Trophoblast cell (in vitro differentiated cells and primary cell): Measurements from ENCODE around the gene CASP5.
"Not testable (repeated sequence)": the region's sequence is repeated elsewhere in the genome, so short reads cannot be mapped to it uniquely, and the experiment has no call there.

Experiments used
- DNase-seq, 2 donors: peaks; one replicate each; pipeline ENCODE4 v3.0.0-alpha.2; 2016
- H2AFZ ChIP-seq: 2 replicates; pipeline ENCODE4 v1.6.1; 2013; ENCODE audit warnings: low read length, moderate library complexity, mild to moderate bottlenecking; ENCODE audit not compliant: insufficient read depth, poor library complexity
- H2AK5ac ChIP-seq: 2 replicates; pipeline ENCODE4 v1.6.1; 2013; ENCODE audit warnings: mild to moderate bottlenecking, low read length
- H2BK120ac ChIP-seq: 2 replicates; pipeline ENCODE4 v1.6.1; 2013; ENCODE audit warnings: low read length, mild to moderate bottlenecking, moderate library complexity; ENCODE audit not compliant: insufficient read depth, poor library complexity
- H2BK12ac ChIP-seq: 2 replicates; pipeline ENCODE4 v1.6.1; 2013; ENCODE audit warnings: mild to moderate bottlenecking, low read length, moderate library complexity
- H2BK5ac ChIP-seq: 2 replicates; pipeline ENCODE4 v1.6.1; 2013; ENCODE audit warnings: low read length, low read depth, moderate library complexity, mild to moderate bottlenecking; ENCODE audit not compliant: poor library complexity
- H3K14ac ChIP-seq: 2 replicates; pipeline ENCODE4 v1.6.1; 2013; ENCODE audit warnings: mild to moderate bottlenecking, low read length
- H3K18ac ChIP-seq: 2 replicates; pipeline ENCODE4 v1.6.1; 2013; ENCODE audit warnings: mild to moderate bottlenecking, low read length
- H3K23ac ChIP-seq: 2 replicates; pipeline ENCODE4 v1.6.1; 2013; ENCODE audit warnings: low read length
- H3K27ac ChIP-seq: 2 replicates; pipeline ENCODE4 v1.5.1; 2013; ENCODE audit warnings: low read depth, mild to moderate bottlenecking, inconsistent platforms, low read length, moderate library complexity
- H3K27me3 ChIP-seq: 2 replicates; pipeline ENCODE4 v1.6.1; 2013; ENCODE audit warnings: inconsistent platforms, mild to moderate bottlenecking, low read length, moderate library complexity; ENCODE audit not compliant: insufficient read depth
- H3K36me3 ChIP-seq, 2 experiments: 1 replicate in 1 of 2; 2 replicates in 1 of 2; pipeline ENCODE4 v1.6.1; 2013; ENCODE audit warnings: low read length in 2 of 2, mild to moderate bottlenecking in 2 of 2, moderate library complexity in 1 of 2; ENCODE audit not compliant: insufficient read depth in 2 of 2, control insufficient read depth in 1 of 2
- H3K4ac ChIP-seq: 2 replicates; pipeline ENCODE4 v1.6.1; 2013; ENCODE audit warnings: low read depth, mild to moderate bottlenecking, low read length, moderate library complexity
- H3K4me1 ChIP-seq, 2 experiments: 1 replicate in 1 of 2; 2 replicates in 1 of 2; pipeline ENCODE4 v1.6.1; 2013; ENCODE audit warnings: low read length in 2 of 2, mild to moderate bottlenecking in 2 of 2, moderate library complexity in 1 of 2; ENCODE audit not compliant: insufficient read depth in 2 of 2, control insufficient read depth in 1 of 2
- H3K4me2 ChIP-seq: 2 replicates; pipeline ENCODE4 v1.6.1; 2013; ENCODE audit warnings: inconsistent platforms, mild to moderate bottlenecking, low read length, moderate library complexity
- H3K4me3 ChIP-seq: 2 replicates; pipeline ENCODE4 v1.5.1; 2013; ENCODE audit warnings: mild to moderate bottlenecking, low read depth, low read length, inconsistent platforms
- H3K79me1 ChIP-seq: one replicate; pipeline ENCODE4 v1.6.1; 2013; ENCODE audit warnings: low read length
- H3K79me2 ChIP-seq: 2 replicates; pipeline ENCODE4 v1.6.1; 2013; ENCODE audit warnings: low read length, mild to moderate bottlenecking; ENCODE audit not compliant: control insufficient read depth, insufficient read depth, poor library complexity
- H3K9ac ChIP-seq: 2 replicates; pipeline ENCODE4 v1.6.1; 2013; ENCODE audit warnings: mild to moderate bottlenecking, low read length
- H3K9me3 ChIP-seq: 2 replicates; pipeline ENCODE4 v1.6.1; 2013; ENCODE audit warnings: low read depth, mild to moderate bottlenecking, control low read depth, inconsistent platforms, low read length; ENCODE audit not compliant: insufficient read depth
- H4K12ac ChIP-seq: 2 replicates; pipeline ENCODE4 v1.6.1; 2013; ENCODE audit warnings: low read depth, mild to moderate bottlenecking, low read length, moderate library complexity
- H4K8ac ChIP-seq: 2 replicates; pipeline ENCODE4 v1.6.1; 2013; ENCODE audit warnings: low read depth, mild to moderate bottlenecking, low read length, moderate library complexity
- H4K91ac ChIP-seq: one replicate; pipeline ENCODE4 v1.6.1; 2013; ENCODE audit warnings: low read depth, mild to moderate bottlenecking, low read length, moderate library complexity
- WGBS: extraction: QIAGEN DNeasy Blood & Tissue Kit; methylation state at CpG from one replicate; pipeline ENCODE4 v1.1.7; 2013; ENCODE audit warnings: missing lambda C conversion rate; ENCODE audit not compliant: insufficient read length, insufficient coverage; ENCODE audit errors: extremely low coverage; 5-methylcytosine and 5-hydroxymethylcytosine counted together

CASP5 gene

DNA sequence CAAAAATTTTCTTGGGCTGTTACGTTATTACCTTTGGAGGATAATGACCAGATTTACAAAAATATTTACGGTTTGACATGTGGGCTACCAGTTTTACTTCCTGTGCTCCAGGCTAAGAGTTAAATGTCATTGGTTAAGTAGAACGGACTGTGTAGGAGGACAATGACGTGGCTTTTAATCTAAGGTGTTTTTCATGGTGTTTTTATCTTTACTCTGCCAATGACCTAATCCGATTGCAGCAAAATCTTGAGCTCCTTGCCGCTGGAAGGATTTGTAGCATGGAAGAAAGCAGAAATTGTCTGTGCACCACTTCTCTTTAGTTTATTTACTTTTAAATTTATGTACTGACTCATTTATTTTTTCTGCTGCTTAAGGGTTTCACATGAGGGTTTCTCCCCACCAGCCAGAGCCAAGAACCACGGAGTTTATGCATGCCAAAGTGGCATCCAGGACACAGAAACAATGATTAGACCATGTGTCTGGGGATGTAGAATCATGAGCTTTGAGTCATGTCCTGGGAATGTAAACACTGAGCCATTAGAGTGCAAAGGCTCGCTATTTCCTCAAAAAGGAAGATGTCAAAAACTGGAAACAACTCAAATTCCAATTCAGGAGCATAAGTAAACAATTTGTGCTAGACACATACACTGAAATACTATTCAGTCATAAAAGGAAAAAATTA is 24.1 kb upstream of the CASP5 start:
- Histone ChIP-seq H3K27ac (peak overlapping the region; percentile 72), H3K4me2 (no peak overlapping the region), H3K18ac (no peak overlapping the region), H3K36me3 (peaks cover 0 to 1% of the 10 kb centered on the region in 2 experiments), H4K91ac (no peak overlapping the region), H3K9ac (no peak overlapping the region), H4K8ac (no peak overlapping the region), H2BK5ac (no peak overlapping the region), H3K9me3 (no peaks in the 10 kb centered on the region), H3K23ac (no peak overlapping the region), H2AFZ (no peak overlapping the region), H3K14ac (no peak overlapping the region), H3K4me1 (no peaks in the 10 kb centered on the region), H3K4ac (no peak overlapping the region), H3K27me3 (no peaks in the 10 kb centered on the region), H3K4me3 (no peak overlapping the region), H4K12ac (no peak overlapping the region), H2BK120ac (no peak overlapping the region), H2AK5ac (no peak overlapping the region), H3K79me2 (no peaks in the 10 kb centered on the region), H2BK12ac (no peak overlapping the region), H3K79me1 (no peaks in the 10 kb centered on the region)
- WGBS: no CpG with 5 or more reads among the region's 8 CpGs
- DNase-seq: peak; percentile 23 to 60

DNA sequence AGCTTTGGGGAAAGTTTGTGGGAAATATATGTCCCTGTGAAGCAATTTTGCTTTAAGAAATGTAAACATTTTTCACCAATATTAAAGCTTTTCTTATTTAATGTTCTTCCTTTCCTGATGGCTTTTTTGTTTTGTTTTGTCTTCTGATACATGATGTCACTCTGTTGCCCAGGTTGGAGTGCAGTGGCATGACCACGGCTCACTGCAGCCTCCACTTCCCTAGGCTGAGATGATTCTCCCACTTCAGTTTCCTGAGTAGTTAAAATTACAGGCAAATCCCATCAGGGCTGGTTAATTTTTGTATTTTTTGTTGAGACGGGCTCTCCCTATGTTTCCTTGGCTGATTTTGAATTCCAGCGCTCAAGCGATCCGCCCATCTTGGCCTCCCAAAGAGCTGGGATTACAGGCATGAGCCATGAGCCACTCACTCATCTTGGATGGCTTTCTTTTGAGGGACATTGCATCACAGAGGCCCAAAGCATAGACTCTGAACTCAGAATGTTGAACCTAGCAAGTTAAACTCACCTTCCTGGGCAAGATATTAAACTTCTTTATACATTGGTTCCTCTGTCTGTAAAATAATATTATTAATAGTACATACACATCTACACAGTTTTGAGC is 22.8 kb upstream of the CASP5 start:
- Histone ChIP-seq H3K4me1 (peaks cover 0 to 2% of the 10 kb centered on the region in 2 experiments), H3K27me3 (no peaks in the 10 kb centered on the region), H2BK12ac (peak overlapping the region; percentile 49), H4K91ac (no peak overlapping the region), H4K8ac (no peak overlapping the region), H2AFZ (no peak overlapping the region), H3K4me2 (no peak overlapping the region), H3K9ac (no peak overlapping the region), H3K4me3 (no peak overlapping the region), H3K14ac (no peak overlapping the region), H3K79me1 (no peaks in the 10 kb centered on the region), H3K36me3 (peaks cover 0 to 1% of the 10 kb centered on the region in 2 experiments), H3K79me2 (no peaks in the 10 kb centered on the region), H2BK120ac (peak overlapping the region; percentile 60), H2AK5ac (no peak overlapping the region), H3K18ac (no peak overlapping the region), H3K27ac (no peak overlapping the region), H3K4ac (no peak overlapping the region), H2BK5ac (peak overlapping the region; percentile 40), H4K12ac (peak overlapping the region; percentile 43), H3K9me3 (no peaks in the 10 kb centered on the region), H3K23ac (no peak overlapping the region)
- DNase-seq: no peak
- WGBS: no CpG with 5 or more reads among the region's 5 CpGs

DNA sequence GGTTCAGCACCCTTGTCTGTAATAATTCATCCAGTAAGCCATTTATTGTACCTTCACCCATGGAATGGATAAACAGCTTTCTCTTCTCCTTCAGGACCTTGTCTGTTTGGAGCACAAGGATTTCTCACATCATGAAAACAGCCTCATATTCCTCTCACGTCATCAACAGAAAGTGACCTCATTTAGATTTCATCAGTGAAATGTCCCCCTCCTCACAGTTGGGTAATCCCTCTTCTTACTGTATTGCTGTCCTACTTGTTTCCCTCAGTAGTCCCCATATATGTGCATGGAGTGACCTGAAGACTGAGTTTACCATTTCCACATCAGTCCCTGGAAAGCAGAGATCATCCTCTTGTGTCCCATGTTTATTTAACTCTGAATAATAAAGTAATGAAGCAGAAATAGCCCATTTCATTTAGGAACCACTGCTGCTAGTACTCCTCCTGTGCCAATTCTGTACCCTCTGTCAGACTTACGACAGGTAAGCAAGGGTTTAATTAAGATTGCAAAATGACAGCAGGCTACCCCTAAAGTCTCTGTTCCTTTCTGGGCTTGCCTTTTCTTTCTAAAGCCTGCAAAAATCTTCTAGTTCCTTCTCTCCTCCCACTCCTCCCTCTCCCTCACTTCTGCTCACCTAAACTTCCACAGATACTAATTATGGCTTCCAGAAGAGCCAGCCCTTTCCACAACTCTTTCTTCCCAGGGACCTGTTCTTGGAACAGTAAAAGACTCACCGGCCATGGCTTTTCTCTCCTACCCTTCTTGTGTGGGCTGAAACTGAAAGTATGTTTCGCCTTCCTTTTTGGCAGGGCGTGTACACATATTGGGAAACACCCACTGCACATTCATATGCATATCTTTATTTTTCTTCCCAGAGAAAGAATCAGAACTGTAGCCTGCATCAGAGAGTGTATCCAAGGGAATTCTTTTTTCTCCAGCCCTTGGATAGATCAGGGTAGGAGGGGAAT is 21.9 kb upstream of the CASP5 start, which contains the start of gene CARD16:
CARD16 (minus strand) TSS at position 779 of the 968 bp plus-strand sequence; CDS start at position 741, 38 bp downstream.
- Histone ChIP-seq H2BK5ac (peak within 1 kb of the TSS; percentile 40), H2BK120ac (peak within 1 kb of the TSS; percentile 60), H4K12ac (peak within 1 kb of the TSS; percentile 43), H2BK12ac (peak within 1 kb of the TSS; percentile 49)
- H2AFZ ChIP-seq, H3K36me3 ChIP-seq, H3K27ac ChIP-seq, H3K27me3 ChIP-seq, H3K79me1 ChIP-seq, H4K8ac ChIP-seq, H3K23ac ChIP-seq, H3K18ac ChIP-seq, H3K4me1 ChIP-seq, H3K4me3 ChIP-seq, H2AK5ac ChIP-seq, H3K9ac ChIP-seq, H3K14ac ChIP-seq, H3K4ac ChIP-seq, H4K91ac ChIP-seq, H3K4me2 ChIP-seq, H3K9me3 ChIP-seq, H3K79me2 ChIP-seq: not testable (repeated sequence)
- WGBS: no CpG with 5 or more reads among the region's 5 CpGs
- peak; percentile 8 to 40 for DNase-seq

- Histone ChIP-seq H3K23ac (no peak overlapping the region), H4K91ac (no peak overlapping the region), H2AK5ac (no peak overlapping the region), H3K36me3 (peaks cover 0 to 1% of the 10 kb centered on the region in 2 experiments), H3K9me3 (no peaks in the 10 kb centered on the region), H2BK5ac (no peak overlapping the region), H4K12ac (no peak overlapping the region), H2AFZ (no peak overlapping the region), H3K4me1 (peaks cover 0 to 2% of the 10 kb centered on the region in 2 experiments), H3K27ac (no peak overlapping the region), H3K4me3 (no peak overlapping the region), H3K9ac (no peak overlapping the region), H3K79me2 (no peaks in the 10 kb centered on the region), H2BK12ac (no peak overlapping the region), H3K79me1 (no peaks in the 10 kb centered on the region), H3K4me2 (no peak overlapping the region), H3K4ac (no peak overlapping the region), H2BK120ac (no peak overlapping the region), H3K14ac (no peak overlapping the region), H3K18ac (no peak overlapping the region), H3K27me3 (no peaks in the 10 kb centered on the region), H4K8ac (no peak overlapping the region)
- no peak for DNase-seq
- no CpG with 5 or more reads among the region's 3 CpGs for WGBS
These were observed 19.2 kb upstream of the CASP5 start for GRCh38 chr11:105042178-105042577.
